GM18526 (cell line): ENCODE measurements around the gene PLA2G4B.

Source experiments
- POLR2A ChIP-seq: IDR thresholded peaks from 3 replicates; pipeline ENCODE4 v1.6.1; 2011; ENCODE audit not compliant: insufficient read length; ENCODE audit errors: extremely low read depth

Gene PLA2G4B

DNA sequence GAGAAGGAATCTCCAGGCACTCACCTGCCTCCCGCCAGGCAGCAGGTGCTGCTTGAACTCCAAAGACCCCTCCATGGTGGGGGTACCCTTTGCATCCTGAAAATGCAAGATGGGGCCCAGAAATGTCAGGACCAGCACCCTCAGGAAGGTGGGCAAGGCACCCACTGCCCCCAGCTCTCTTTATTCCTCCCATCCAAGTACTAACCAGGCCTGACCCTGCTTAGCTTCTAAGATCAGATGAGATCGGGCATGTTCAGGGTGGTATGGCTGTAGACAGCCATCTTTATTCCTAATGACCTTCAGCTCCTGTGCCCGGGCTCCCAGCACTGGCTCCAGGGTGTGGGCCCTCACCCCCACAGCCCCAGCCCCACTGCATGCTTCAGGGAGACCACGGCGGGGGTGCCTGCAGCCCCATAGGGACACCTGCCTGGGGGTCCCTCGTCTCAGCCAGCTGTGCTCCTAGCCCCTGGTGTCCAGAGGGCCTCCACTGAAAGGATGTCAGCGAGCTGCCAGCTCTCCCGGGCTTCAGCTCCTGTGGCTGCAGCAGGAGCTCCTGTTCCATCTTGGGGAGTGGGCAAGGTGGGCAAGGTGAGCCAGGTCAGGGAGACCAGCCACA is 13.2 kb downstream of the PLA2G4B start:
- no peak for TF ChIP-seq POLR2A

DNA sequence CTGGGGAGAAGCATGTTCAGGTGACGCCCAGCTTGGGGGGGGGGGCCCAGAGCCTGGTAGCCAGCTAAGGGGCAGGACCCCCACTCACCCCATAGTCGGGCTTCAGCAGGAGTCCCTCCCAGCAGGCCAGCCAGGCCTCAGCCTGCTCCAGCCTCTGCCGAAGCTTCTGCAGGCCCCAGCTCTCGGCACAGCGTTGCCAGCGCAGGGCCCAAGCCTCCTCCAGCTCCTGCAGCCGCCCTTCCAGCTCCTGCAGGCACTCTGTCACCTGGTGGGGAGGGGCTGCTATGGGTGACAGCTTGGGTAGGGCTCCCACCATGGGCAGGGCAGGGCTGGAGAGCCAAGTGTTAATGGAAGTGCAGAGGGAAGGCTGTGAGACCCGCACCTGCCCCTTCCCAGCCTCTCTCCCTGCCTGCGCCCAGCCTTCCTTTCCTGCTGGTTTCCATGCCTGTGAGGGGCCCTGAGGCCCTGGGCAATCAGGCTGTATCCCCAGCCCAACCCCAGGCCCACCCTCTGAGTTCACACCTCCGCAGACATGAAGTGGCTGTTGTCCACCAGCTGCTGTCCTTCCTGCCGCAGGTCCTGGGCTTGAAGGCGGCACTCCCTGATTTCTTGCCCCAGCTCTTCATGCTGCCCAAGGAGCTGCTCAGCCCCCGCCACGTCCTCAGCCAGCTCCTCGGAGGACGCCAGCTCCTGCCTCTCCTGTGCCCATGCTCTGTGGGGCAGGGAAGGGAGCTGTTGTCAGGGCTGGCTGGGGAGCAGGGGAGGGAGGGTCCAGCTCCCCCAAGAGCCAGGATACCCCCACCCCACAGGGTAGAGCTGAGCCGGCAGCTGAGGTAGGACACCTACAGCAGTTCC is 14.3 kb downstream of the PLA2G4B start:
- TF ChIP-seq POLR2A, result no peak

DNA sequence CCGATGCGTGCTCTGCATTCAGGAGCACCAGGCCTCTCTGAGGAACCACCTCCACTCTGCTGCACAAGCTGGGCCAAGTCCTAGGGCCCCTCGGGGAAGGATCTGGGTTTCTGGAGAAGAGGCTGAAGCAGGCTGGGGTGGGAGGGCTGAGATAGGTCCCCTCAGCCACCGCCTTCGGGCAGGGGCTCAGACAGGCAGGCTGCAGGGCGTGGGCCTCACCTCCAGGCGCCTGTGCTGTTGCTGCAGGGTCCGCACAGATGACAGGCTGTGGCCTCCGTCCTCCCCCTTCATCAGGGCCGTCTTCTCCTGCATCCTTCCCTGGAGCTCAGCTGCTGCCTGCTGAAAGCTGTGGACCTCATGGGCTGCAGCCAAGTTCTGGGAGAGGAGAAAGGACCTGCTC is 15.2 kb downstream of the PLA2G4B start:
- TF ChIP-seq POLR2A, result no peak

DNA sequence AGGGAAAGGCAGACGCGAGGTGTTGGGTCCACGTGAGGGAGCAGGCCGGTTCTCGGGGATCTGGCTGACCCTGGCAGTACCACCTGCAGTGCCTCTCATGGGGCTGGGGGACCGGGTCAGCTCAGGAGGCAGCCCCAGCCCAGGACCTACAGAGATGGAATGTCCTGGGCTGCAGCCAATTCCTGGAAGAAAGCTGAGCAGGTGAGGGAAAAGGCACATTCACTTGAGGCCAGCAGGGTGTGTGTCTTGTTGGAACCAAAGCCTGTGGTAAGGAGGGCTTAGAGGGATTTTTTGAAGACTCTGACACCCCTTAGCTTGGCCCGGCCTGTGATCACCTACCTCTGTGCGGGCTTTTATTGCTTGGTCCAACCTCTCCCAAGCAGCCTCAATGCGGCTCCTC is 15.8 kb downstream of the PLA2G4B start:
- TF ChIP-seq POLR2A, result no peak

DNA sequence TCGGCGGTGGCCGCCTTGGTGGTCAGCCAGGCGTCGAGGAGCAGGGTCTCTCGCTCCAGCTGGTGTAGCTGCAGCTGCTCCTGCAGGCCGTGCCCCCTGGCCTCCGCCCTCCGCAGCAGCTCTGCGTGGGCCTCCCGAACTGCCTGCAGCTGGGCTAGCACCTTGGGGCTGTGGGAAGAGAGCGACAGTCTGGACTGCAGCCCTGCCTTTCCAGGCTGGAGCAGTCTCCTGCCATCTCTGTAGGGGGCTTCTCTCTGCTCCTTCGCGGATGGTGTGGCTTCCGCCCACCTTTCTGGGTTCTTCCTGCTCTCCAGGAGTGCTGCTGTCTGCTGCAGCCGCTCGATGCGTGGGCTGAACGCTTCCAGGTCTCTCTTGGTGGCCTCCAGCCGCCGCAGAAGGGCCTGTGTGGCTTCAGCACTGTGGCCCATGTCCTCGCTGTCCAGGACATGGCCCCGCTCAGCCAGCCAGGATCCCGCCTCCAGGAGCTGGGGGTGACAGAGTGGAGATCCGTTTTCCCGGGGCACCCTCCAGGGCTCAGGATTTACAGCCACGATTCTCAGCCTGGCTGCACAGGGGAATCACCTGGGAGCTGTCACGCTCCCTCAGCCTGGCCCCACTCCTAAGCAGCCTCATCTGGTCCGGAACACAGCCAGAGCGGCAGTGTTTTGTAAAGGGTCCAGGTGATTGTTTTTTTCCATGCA is 16.8 kb downstream of the PLA2G4B start:
- TF ChIP-seq POLR2A, result no peak

DNA sequence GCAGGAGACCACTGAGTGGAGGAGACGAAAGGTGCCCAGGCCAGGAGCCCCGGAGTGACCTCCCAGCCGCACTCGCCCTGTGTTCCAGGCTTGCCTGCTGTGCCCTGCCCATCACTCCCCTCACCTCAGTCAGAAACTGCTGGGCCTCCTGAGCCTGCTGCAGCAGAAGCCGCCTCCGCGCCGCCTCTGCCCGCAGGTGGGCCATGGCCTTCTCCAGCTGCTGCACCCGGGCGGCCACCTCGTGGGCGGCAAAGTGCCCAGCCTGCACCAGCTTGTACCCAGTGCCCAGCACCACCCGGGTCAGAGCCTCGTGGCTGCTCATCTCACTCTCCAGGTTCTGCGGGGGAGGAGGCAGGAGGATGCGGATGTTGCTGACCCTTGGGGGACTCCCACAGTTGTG is 17.6 kb downstream of the PLA2G4B start:
- no peak for TF ChIP-seq POLR2A

DNA sequence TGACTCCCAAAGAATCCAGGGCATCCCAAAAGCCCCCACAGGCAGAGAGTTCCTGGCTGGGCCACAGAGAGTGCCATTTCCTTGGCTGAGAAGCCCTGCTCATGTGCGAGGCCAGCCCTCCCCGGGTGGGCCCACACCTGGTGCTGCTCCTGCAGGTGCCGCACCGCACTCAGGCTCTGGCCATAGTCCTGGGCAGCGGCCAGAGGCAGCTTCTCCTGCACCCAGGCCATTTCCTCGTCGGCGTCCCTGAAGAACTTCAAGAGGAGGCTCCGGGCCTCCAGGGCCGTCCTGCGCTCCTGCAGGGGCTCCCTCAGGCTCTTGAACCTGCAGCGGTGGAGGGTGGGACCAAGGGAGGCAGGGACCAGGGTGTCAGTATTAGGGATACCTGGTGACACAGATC is 18.1 kb downstream of the PLA2G4B start:
- no peak for TF ChIP-seq POLR2A

DNA sequence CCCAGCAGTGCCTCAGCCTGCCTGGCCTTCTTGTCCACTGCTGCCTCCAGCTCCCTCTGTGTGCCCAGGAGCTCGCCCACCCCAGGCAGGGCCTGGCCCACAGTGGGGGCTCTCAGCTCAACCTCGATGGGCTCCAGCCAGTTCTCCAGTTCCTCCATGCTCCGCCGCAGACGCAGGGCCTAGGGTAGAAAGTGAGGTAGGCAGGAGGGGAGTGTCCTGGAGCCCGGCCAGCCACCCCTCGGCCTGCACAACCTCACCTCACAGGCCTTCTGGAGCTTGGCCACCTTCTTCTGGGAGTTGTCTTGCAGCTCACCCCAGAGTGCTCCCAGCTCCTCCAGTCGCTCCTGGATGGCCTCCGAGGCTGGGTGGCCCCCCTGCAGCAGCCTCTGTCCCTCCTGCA is 18.7 kb downstream of the PLA2G4B start:
- no peak for TF ChIP-seq POLR2A

DNA sequence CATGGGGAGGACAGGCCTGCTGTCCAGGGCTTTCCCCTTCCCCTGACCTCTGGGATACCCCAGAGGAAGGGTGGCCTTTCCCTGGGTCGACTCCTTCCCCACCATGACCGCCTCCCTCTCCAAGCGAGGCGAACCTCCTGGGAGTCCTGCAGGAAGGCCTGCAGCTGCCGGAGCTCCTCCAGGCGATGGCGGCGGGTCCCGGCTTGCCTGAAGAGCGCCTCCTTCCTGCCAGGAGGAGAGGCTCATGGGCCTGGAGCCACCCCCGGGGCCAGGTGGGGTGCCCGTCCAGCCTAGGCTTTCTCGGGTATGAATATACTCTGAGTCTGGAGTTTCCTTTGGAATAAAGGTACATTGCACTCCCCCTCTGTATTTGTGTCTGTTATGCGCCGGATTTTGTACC is 20.1 kb downstream of the PLA2G4B start:
- TF ChIP-seq POLR2A, result no peak

DNA sequence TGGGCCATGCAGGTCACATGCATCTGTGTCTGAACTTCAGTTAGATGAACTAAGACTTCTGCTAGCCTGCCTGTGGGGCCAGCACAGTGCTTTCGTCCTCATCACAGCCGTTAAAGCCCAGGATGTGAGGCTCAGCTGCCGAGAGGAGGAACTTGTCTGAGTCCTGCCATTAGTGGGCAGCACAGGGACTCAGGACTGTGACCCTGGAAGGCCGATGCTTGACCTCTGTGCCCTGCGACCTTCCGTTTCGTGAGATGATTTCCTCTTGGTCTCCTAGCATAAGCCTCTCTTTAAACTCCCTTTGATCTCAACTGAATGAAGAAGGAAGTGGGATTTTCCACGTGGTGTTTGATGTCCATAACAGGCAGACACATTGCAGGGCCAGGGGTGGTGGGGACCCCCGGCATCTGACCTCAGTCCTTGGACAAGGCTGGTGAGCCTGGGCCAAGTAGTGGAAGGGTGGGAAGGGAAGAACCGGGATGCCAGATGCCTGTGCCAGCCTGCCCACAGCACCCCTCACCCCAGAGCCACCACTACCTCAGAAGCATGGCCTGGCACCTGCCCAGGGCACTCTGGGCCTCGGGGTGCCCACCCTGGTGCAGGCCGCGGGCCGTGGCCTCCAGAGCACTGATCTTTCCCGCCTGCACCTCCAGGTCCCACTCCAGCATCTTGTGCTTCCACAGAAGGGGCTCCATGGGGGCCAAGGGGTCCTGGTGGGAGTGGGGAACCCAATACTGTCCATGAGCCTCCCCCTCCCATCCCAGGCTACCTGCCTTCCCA is 21.6 kb downstream of the PLA2G4B start:
- TF ChIP-seq POLR2A, result no peak

DNA sequence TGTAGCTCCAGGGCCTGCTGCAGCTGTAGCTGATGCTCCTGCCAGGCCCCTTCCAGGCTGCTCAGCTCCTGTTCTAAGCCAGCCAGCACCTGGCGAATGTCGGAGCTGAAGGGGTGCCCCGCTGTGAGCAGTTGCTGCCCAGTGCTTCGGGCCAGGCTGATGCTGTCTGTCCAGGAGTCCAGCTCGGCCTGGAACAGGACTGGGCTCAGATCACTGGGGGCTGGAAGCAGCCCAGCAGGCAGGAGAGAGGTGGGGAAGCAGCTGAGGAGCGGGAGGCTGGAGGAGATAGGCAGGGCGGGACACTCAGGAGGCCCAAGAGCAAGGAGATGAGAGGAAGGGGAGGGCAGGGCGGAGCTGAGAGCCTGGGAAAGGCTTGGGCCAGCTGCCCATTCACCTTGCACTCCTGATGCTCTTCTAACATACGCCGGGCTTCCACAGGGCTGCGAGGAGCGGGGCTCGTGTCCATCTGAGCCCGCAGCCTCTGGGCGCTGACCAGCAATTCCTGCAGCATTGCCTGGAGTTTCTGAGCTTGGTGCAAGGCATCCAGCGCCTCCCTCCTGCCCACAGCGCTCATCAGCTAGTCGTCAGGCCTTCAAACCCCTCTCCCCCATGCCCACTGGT is 23.2 kb downstream of the PLA2G4B start:
- no peak for TF ChIP-seq POLR2A

DNA sequence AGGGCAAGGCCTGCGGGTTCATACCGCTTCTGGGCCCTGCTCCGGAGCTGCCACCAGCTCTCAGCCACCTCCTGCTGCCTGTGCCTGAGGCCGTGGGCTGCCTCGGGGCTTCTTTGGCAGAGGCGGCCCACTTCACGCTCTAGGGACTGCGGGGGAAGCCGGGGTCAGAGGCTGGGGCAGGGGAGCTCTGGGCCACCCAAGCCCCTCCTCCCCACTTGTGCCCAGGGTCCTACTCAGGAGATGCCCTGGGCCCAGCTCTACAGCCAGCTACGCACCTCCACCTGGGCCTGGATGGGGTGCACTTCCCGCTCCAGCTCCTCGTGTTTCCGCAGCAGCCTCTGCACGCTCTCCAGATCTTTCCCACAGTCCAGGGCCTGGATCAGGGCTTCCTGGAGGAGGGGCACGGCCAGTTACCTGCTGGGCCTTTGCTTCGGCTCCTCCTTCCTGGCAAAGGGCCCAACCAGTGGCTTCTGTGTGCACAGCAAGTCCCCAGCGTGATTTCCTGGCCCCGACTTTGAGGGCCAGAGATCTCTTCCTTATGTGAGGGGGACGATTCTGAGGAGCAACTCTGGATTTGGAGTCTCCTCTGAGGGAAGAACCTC is 24.0 kb downstream of the PLA2G4B start:
- TF ChIP-seq POLR2A, result no peak

DNA sequence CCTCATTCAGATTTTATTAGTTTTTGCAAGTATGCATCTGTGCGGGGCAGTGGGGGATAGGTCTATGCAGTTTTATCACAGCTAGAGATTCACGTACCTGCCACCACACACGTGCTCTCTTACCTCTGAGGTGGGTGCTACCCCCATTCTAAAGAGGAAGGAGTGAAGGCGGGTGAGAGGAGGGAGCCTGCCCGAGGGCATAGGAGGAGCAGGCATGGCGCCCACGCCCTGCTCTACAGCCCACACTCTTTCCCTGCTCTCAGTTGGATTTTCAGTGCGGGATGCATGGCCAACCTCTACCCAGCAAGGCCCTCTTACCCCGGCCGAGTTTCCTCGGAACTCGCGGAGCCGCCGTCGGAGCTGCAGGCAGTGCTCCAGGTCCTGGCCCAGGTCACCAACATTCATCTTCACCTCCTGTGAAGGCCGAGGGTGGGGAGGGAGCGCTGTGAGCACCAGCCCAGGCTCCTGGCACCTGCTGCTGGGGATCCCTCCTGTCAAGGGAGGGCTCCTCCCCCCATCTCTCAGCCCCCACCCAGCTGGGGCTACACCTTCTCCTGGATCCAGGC is 26.9 kb downstream of the PLA2G4B start:
- no peak for TF ChIP-seq POLR2A

DNA sequence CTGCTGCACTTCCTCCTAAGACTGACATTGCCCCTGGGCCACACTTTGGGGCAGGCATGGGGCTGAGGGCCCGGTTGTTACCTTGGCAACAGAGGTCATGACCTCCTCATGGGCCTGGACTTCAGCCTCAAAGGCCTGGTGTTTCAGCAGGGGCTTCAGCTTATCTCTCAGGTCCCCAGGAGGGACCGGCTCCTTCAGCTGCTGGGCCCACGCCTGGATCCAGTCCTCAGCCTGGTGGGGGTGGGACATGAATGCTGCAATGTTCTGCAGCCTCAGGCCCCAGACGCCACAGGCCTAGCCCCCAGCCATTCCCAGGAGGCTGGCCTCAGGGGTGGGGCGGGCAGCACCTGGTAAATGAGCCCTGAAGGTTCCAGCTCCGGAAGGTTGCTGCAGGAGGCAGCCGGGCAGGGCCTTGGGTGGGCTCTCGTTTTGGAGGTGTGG is 27.6 kb downstream of the PLA2G4B start:
- no peak for TF ChIP-seq POLR2A

DNA sequence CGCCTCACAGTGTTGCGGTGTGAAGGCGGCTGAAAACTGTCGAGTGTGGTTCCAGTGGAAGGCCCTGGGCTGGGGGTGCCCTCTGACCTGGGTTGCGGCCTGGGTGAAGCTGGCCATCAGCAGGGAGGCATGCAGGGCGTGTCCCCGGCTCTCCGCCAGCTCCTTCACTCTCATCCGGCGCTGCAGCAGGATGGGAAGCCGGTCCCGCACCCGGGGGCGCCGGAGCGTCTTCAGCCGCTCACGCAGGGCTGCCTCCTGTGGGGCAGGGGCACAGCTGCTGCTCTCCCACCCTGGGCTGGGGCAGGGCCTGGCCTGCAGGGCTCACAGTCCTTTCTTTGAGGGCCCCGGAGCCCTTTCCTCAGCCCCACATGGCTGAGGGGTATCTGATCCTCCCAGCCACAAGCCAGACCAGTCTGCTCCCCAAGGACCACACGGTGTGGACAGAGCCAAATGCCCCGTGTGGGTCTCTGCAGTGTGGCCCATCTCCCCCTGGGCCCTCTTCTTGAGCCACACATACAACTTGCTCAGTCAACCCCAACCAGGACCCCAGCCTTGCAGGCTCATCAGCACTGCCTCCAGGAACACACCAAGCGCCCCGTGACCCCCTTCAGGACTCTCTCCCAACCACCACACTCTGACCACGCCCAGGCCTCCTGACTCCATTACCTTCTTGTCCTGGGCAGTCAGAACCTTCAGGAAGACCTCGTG is 28.4 kb downstream of the PLA2G4B start:
- TF ChIP-seq POLR2A, result no peak
